ENCODE results near the gene VDAC1. TPM values are rescaled to one million over a fixed set of nuclear protein-coding genes. Genes with fewer than 3 reads are reported as not detected.

Gene VDAC1
- total RNA-seq, 1 donor from 2014 or later = 218 TPM

DNA sequence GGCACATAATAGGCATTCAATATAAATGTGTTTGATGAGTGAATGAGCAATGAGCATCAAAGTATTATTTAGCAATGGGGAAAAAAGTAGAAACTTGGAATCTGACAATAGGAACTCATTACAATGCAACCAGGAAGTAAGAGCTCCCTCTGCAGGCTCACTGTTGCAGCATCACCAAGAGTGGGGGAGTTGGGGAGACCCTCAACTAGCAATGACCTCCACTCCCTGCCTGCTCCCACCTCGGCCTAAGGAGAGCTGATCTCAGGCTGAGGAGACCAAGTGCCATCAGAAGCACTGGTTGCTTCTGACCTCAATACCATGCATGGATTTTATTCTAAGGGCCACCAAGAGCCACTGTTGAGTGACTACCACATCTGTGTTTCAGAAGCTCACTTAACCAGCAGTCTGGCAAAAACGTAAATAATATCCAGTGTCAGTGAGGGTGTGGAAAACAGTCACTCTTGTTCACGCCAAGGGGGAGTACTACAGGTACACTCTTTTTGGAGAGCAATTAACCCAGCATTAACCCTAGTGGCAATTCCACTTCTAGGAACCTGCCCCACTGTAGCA lies 8.0 kb downstream of the VDAC1 start:
- peak overlapping the region; percentile 45 for H3K4me3 Mint-ChIP-seq
- no peak for DNase-seq (ENCODE audit: low read depth, low spot score)
- no peaks in the 10 kb centered on the region for H3K9me3 Mint-ChIP-seq
- no peaks in the 10 kb centered on the region for H3K36me3 Mint-ChIP-seq (ENCODE audit: low read depth)
- H3K27me3 Mint-ChIP-seq (ENCODE audit: low read depth) = no peaks in the 10 kb centered on the region
- H3K27ac Mint-ChIP-seq (ENCODE audit: unreplicated experiment) = no peak overlapping the region
- H3K4me1 Mint-ChIP-seq = peaks cover 60% of the 10 kb centered on the region
- peak; percentile 62 for TF ChIP-seq CTCF (conservative IDR thresholded peaks at IDR 0.05)

GRCh38 chr5:133995883-133996563 lies 8.8 kb downstream of the VDAC1 start:
- Mint-ChIP-seq H3K4me1 (peaks cover 56% of the 10 kb centered on the region), H3K4me3 (no peak overlapping the region), H3K9me3 (no peaks in the 10 kb centered on the region), H3K27me3 (ENCODE audit: low read depth) (no peaks in the 10 kb centered on the region), H3K36me3 (ENCODE audit: low read depth) (no peaks in the 10 kb centered on the region), H3K27ac (ENCODE audit: unreplicated experiment) (peak overlapping the region; percentile 86)
- no peak for TF ChIP-seq CTCF (conservative IDR thresholded peaks at IDR 0.05)
- DNase-seq (ENCODE audit: low read depth, low spot score) = no peak

GRCh38 chr5:133995341-133995740 lies 9.4 kb downstream of the VDAC1 start:
- peak overlapping the region; percentile 4 for H3K4me3 Mint-ChIP-seq
- peaks cover 2% of the 10 kb centered on the region for H3K36me3 Mint-ChIP-seq (ENCODE audit: low read depth)
- H3K9me3 Mint-ChIP-seq = no peaks in the 10 kb centered on the region
- peak overlapping the region; percentile 86 for H3K27ac Mint-ChIP-seq (ENCODE audit: unreplicated experiment)
- no peaks in the 10 kb centered on the region for H3K27me3 Mint-ChIP-seq (ENCODE audit: low read depth)
- no peak for DNase-seq (ENCODE audit: low read depth, low spot score)
- peaks cover 52% of the 10 kb centered on the region for H3K4me1 Mint-ChIP-seq
- TF ChIP-seq CTCF (conservative IDR thresholded peaks at IDR 0.05) = no peak

DNA sequence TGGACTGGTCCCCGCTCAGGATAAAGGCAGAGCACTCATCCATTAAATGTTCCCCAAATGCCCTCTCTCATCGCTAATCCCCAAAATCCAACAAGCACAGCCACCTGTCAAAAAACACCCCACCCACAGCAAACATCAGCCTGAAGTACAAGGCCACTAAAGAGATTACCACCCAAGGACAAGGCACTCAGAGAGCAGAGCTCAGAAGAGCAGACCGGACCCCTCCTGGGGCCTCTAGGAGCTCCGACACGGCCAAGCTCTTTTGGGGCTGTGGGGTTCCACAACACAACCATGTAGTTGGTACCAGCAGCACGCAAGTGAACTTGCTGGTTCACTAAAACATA lies 9.8 kb downstream of the VDAC1 start:
- TF ChIP-seq CTCF (conservative IDR thresholded peaks at IDR 0.05) = no peak
- H3K4me3 Mint-ChIP-seq = peak overlapping the region; percentile 47

GRCh38 chr5:133994297-133994989 lies 10.3 kb downstream of the VDAC1 start:
- H3K4me1 Mint-ChIP-seq = peaks cover 48% of the 10 kb centered on the region
- H3K4me3 Mint-ChIP-seq = peak overlapping the region; percentile 47
- no peaks in the 10 kb centered on the region for H3K27me3 Mint-ChIP-seq (ENCODE audit: low read depth)
- no peak for TF ChIP-seq CTCF (conservative IDR thresholded peaks at IDR 0.05)
- peaks cover 2% of the 10 kb centered on the region for H3K36me3 Mint-ChIP-seq (ENCODE audit: low read depth)
- H3K9me3 Mint-ChIP-seq = no peaks in the 10 kb centered on the region
- H3K27ac Mint-ChIP-seq (ENCODE audit: unreplicated experiment) = peak overlapping the region; percentile 81
- DNase-seq (ENCODE audit: low read depth, low spot score) = no peak

More for the DNA sequence above, 9.8 kb downstream of the VDAC1 start:
- peaks cover 2% of the 10 kb centered on the region for H3K36me3 Mint-ChIP-seq (ENCODE audit: low read depth)
- peaks cover 52% of the 10 kb centered on the region for H3K4me1 Mint-ChIP-seq
- no peak for DNase-seq (ENCODE audit: low read depth, low spot score)
- H3K27ac Mint-ChIP-seq (ENCODE audit: unreplicated experiment) = peak overlapping the region; percentile 86
- H3K9me3 Mint-ChIP-seq = no peaks in the 10 kb centered on the region
- no peaks in the 10 kb centered on the region for H3K27me3 Mint-ChIP-seq (ENCODE audit: low read depth)
